Measurements from ENCODE around the gene CA10. TPM values are rescaled to one million over a fixed set of nuclear protein-coding genes. Genes with fewer than 3 reads are reported as not detected.

Gene CA10
- total and polyA plus RNA-seq, 2 donors (not counting 3 experiments of a cell fraction or from before 2014, with no cell fraction given): not detected

- no TSS peak for BruUV-seq (replicated peaks)
- Histone ChIP-seq H3K9me1 (replicated peaks; ENCODE audit: control insufficient read depth, extremely low read depth, insufficient read depth, low read length) (no peaks in the 10 kb centered on the region), H3K4me3 (replicated peaks in 1 of 3; ENCODE audit: insufficient read depth in 1 of 3, low read depth in 1 of 3, low read length in 3 of 3) (no peak overlapping the region), H3K9me3 (replicated peaks; ENCODE audit: control insufficient read depth, insufficient read depth, low read length) (peaks cover 3% of the 10 kb centered on the region), H3K9ac (replicated peaks; ENCODE audit: extremely low read depth, insufficient read depth, low read length) (no peak overlapping the region), H2AFZ (ENCODE audit: low read depth, low read length) (no peak overlapping the region), H3K27me3 (ENCODE audit: control insufficient read depth in 2 of 2, insufficient read depth in 2 of 2, low read length in 2 of 2) (no peaks in the 10 kb centered on the region), H3K27ac (ENCODE audit: insufficient read depth, low read depth, low read length) (no peak overlapping the region), H3K4me1 (ENCODE audit: control insufficient read depth, extremely low read depth, insufficient read depth, low read length) (no peaks in the 10 kb centered on the region), H3K79me2 (ENCODE audit: control insufficient read depth, insufficient read depth, low read length) (no peaks in the 10 kb centered on the region), H3K36me3 (ENCODE audit: control insufficient read depth in 2 of 2, extremely low read depth in 1 of 2, insufficient read depth in 2 of 2, low read length in 2 of 2) (no peaks in the 10 kb centered on the region), H3K4me2 (ENCODE audit: insufficient read depth, low read length) (no peak overlapping the region), H4K20me1 (replicated peaks; ENCODE audit: control insufficient read depth, extremely low read depth, insufficient read depth, low read length) (no peaks in the 10 kb centered on the region)
- CTCF ChIA-PET: no interaction called here
- dilution Hi-C loops (cut with MboI; ENCODE audit: extremely low pct_ligation_motif_present, low sequenced_read_pairs) (no loop called here), intact Hi-C loops (cut with micrococcal nuclease) (no loop called here)
- TF ChIP-seq, protein P1, sequence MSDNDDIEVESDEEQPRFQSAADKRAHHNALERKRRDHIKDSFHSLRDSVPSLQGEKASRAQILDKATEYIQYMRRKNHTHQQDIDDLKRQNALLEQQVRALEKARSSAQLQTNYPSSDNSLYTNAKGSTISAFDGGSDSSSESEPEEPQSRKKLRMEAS (IDR thresholded peaks at IDR 0.05; ENCODE audit: insufficient read depth, insufficient read length): no peak
- FAIRE-seq (no peak), DNase-seq (ENCODE audit: low read depth, low spot score) (no peak)
- POLR2A ChIA-PET: no interaction called here
These were observed 17.9 kb downstream of the CA10 start for GRCh38 chr17:52140601-52141000.

- ChIA-PET POLR2A (no interaction called here), CTCF (no interaction called here)
- Histone ChIP-seq H3K4me1 (ENCODE audit: control insufficient read depth, extremely low read depth, insufficient read depth, low read length) (no peaks in the 10 kb centered on the region), H4K20me1 (replicated peaks; ENCODE audit: control insufficient read depth, extremely low read depth, insufficient read depth, low read length) (no peaks in the 10 kb centered on the region), H3K9ac (replicated peaks; ENCODE audit: extremely low read depth, insufficient read depth, low read length) (no peak overlapping the region), H3K27ac (ENCODE audit: insufficient read depth, low read depth, low read length) (no peak overlapping the region), H3K9me1 (replicated peaks; ENCODE audit: control insufficient read depth, extremely low read depth, insufficient read depth, low read length) (no peaks in the 10 kb centered on the region), H3K36me3 (ENCODE audit: control insufficient read depth in 2 of 2, extremely low read depth in 1 of 2, insufficient read depth in 2 of 2, low read length in 2 of 2) (no peaks in the 10 kb centered on the region), H3K4me3 (replicated peaks in 1 of 3; ENCODE audit: insufficient read depth in 1 of 3, low read depth in 1 of 3, low read length in 3 of 3) (no peak overlapping the region), H3K4me2 (ENCODE audit: insufficient read depth, low read length) (no peak overlapping the region), H3K9me3 (replicated peaks; ENCODE audit: control insufficient read depth, insufficient read depth, low read length) (peaks cover 4% of the 10 kb centered on the region), H3K27me3 (ENCODE audit: control insufficient read depth in 2 of 2, insufficient read depth in 2 of 2, low read length in 2 of 2) (no peaks in the 10 kb centered on the region), H3K79me2 (ENCODE audit: control insufficient read depth, insufficient read depth, low read length) (no peaks in the 10 kb centered on the region), H2AFZ (ENCODE audit: low read depth, low read length) (no peak overlapping the region)
- intact Hi-C loops (cut with micrococcal nuclease): no loop called here
- no peak for TF ChIP-seq JUN (IDR thresholded peaks at IDR 0.05; ENCODE audit: borderline replicate concordance, insufficient read depth, insufficient read length, low read depth)
- TF ChIP-seq POLR2A (IDR thresholded peaks at IDR 0.05; ENCODE audit: low read depth, low read length): no peak
- BruUV-seq (replicated peaks): no TSS peak
- FAIRE-seq (no peak), DNase-seq (ENCODE audit: low read depth, low spot score) (no peak)
- dilution Hi-C loops (cut with MboI; ENCODE audit: extremely low pct_ligation_motif_present, low sequenced_read_pairs): no loop called here
These were observed 19.8 kb downstream of the CA10 start for GRCh38 chr17:52138752-52139151.
